ENCODE measurements around the gene ZNF292.
"Not testable (repeated sequence)": the region's sequence is repeated elsewhere in the genome, so short reads cannot be mapped to it uniquely, and the experiment has no call there.

ZNF292 gene

DNA sequence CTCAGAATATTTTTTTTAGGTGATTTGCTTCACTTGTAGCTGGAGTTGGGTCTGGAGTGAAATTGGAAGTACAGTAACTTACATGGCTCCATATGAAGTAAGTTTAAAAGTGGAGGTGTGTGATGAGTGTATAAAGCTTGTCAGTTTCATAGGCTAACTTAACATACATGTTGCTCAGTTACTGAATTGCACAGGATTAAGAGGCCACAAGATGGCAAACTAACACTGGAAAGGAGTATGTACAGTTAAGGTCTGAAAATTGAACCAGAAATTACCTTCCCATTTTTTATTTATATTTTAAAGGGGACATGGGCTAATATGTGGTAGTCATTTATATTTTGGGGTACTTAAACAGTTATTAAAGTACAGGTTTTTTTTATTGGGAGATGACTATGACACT is 121.8 kb downstream of the ZNF292 start:
- peak; percentile 10 for DNase-seq (ENCODE audit: low read depth)

DNA sequence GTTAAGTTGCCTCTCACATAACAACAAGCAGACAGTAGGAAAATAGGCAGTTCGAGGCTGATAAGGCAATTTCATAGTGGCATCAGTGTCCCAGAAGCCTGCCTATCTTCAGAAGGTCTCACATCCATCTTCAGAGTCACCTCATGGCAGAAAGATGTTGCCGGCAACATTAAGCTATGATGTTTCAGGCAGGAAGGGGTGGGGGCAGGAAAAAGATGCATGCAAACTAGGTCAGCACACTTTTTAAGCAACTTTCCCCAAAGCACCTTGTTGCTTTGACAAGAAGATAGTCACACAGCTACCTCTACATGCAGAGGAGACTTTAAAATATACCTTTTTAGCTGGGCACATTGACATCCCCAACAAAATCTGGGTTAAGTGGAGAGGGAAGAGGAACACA is 123.8 kb downstream of the ZNF292 start:
- DNase-seq (ENCODE audit: low read depth), result no peak

DNA sequence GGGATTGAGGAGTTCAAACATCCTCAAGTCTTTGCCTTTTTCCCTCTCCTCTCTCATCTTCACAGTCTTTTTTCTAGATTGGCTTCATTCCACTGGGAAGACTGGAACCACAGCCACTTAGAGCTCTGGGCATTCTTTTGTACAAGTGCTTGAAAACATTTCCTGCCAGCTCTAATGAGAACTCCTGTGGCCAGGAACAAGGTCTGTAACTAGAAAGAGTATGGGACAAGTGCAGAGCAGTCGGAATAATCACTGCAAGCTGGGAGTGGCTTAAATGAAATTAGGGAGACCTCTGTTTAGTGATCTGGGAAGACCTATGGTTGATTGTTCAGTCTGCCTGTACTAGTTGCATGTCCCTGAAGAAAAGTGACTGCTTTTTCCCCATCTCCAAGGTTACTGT is 126.1 kb downstream of the ZNF292 start:
- DNase-seq (ENCODE audit: low read depth), result peak; percentile 3

DNA sequence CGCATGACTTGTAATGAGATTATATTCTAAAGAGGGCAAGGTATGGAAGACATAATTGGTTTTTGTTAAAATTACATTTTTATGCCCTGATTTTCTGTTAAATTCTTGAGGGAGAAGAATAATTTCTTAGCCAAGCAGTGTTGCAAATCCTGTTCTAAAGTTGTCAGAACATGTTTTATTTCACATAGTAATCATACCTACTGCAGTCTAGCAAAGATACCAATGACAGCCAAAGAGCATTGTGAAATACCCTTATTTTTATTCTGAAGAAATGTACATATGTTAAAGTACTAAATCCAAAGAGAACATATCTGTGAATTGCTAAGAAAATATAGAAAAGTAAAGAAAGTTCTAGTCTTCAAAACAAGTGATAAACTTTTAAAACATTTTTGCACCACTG is 127.4 kb downstream of the ZNF292 start:
- DNase-seq (ENCODE audit: low read depth), result peak; percentile 48

DNA sequence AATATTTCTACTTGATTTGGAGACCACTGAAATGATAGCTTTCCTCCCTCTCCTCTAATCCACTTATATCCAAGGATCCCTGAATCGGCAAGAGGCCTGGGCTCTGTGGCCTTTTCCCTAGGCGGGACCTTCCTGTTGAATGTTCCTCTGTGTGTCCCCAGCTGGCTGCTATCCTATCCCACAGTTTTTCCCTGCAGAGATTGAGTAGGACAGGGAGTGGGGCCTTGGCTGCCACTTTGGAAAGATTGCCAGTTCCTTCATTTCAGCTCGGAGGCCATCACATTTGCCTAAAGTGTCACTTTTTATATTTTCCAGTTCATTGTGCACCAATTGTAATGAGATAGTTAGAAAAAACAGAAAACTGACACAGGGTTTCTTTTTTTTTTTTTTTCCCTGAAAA is 128.1 kb downstream of the ZNF292 start:
- no peak for DNase-seq (ENCODE audit: low read depth)

DNA sequence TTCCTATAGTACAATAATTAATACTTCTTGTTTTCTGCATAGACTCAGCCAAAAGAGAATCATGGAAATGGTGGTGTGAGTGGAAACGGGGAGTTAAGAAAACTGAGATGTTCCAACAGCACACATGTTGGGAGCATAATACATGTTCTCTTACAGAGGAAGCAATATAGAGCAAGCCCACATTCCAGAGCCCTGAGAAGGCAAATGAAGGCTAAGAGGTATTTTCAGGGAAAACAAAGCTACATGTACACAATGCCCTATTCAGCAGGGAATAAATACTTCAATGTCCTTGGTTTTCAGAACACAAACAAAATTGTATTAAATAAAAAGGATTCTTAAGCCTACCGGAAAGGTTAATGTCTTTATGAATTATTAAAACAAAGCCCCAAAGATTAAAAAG is 131.9 kb downstream of the ZNF292 start:
- DNase-seq (ENCODE audit: low read depth), result no peak

DNA sequence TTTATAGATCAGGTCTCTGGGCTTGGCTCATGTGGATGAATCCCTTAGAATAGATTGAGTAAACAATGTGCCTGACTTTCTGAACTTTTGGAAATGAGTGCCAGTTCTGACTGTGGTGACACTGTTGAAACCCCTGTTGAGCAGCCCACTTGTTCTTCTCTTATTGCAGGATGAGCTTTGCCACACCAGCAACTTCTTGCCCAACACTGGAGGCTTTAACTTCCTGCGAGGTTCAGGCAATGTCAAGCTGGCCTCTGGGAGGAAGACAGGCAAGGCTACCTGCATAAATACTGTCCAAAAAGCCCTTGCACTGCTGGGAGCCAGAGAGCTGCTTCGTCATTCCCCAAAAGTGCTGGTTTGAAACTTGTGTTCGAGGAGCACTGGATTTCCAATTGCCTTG is 134.2 kb downstream of the ZNF292 start:
- DNase-seq (ENCODE audit: low read depth), result no peak

DNA sequence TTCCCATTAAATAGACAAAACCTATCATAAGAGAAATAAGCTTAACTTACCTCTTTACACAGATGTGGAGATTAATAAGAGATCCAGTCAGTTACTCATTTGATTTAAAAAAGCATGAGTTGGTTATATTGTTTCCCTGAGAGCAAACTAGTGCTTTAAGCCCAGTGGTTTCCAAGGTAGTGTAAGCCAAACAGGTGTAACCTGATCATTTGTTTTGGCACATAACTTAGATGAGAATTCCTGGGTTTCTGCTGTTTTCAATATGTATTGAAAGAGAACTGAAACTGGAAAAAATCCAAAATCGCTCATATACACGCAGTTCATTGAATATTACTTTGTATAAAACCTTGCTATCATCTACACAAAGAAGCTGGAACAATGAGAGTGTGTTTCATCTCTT is 136.5 kb downstream of the ZNF292 start:
- DNase-seq (ENCODE audit: low read depth), result no peak

DNA sequence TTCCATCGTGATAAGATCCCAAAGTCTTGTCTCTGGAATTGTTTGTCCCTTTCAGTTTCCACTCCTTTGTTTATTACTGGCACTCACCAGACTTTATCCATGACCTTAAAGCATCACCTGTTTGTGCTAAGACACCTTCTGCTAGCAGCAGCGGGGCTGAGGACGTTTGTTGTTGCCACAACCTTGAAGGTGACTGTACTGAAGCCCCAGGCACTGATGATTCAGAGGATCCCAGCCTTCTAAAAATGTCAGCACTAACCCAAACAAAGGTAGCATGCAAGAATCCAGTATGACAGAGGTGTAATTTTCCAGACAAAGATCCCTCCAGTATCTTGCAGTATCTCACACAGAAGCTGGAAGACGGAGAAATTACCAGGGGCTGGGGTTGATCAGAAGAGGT is 138.2 kb downstream of the ZNF292 start:
- DNase-seq (ENCODE audit: low read depth), result no peak

DNA sequence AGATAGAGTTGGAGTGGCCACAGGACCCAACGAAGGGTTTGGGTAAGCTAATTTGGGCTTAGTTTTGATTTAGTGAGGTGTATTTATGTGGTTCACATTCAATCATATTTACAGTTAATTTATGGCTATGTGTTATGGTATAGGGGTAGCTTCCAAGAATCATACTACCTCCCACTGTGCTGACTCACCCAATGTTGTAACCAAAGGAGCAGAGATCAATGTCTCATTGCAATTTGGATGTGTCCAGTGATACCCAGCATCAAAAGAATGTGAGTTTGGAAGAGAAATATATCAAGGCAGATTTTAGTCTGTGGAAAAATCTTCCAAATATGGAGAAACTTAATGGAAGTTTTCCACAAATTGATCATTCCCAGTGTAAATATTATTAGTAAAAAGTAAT is 141.8 kb downstream of the ZNF292 start:
- no peak for DNase-seq (ENCODE audit: low read depth)

DNA sequence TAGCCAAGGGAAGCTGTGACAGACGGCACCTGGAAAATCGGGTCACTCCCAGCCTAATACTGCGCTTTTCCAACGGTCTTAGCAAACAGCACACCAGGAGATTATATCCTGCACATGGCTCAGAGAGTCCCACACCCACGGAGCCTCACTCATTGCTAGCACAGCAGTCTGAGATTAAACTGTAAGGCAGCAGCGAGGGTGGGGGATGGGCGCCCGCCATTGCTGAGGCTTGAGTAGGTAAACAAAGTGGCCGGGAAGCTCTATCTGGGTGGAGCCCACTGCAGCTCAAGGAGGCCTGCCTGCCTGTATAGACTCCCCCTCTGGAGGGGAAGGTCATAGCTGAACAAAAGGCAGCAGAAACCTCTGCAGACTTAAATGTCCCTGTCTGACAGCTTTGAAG is 145.9 kb downstream of the ZNF292 start:
- DNase-seq (ENCODE audit: low read depth), result not testable (repeated sequence)

DNA sequence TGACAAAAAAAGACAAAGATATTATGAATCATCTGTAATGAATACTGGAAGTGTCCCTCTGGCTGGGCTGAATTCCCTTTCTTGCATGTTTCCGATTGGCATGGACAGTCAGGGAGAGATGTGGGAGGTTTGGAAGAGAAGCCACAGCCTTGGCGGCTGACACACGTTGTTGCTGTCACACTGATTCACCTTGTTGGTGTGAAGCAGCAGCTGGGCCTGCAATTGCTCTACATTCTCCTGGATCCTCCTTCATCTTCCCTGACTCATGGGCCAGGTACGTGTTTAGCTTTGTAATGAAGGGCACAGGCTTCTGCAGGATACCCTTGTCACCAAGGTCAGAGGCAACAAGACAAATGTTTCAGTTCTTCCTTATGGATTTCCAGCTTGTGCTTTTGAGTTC is 153.6 kb downstream of the ZNF292 start:
- DNase-seq (ENCODE audit: low read depth), result peak; percentile 1

DNA sequence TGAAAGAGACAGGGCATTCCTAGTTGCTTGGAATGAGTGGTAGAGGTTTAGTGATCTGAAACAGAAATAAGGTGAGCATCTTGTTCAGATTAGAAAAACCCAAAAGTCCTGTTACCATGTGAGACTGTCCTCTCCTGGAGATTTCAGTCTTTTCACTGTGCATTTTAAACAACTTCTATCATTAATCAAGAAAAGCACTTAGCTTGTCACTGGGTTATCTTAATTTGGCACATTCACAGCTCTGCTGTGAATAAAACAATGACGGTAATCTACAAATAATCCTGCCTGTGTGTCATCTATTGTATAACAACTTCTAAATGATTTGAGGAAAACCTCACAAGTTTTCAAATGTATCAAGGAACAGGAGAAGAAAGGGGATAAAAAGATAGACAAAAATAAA is 157.5 kb downstream of the ZNF292 start:
- DNase-seq (ENCODE audit: low read depth), result no peak

Measured in amniotic epithelial cell (primary cell).